GM18502 (cell line): ENCODE measurements around the gene AGPAT3.

ENCODE experiments used
- ATAC-seq: cut with Tn5 transposase; IDR thresholded peaks from one replicate; pipeline ENCODE4 v1.9.1; 2021; ENCODE audit warnings: mild to moderate bottlenecking; ENCODE audit not compliant: unreplicated experiment, poor library complexity

The AGPAT3 gene

DNA sequence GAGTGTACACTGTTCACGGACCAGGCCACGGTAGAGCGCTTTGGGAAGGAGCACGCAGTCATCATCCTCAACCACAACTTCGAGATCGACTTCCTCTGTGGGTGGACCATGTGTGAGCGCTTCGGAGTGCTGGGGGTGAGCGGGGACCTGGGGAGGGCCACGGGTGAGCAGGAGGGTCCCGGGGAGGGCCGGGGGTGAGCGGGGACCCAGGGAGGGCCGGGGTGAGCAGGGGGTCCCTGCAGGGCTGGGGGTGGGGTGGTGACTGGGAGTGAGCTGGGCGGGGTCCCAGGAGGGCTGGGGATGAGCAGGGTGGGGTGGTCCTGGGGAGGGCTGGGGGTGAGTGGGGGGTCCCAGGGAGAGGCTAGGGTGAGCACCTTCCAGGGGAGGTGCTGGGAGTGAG lies 103.0 kb downstream of the AGPAT3 start:
- ATAC-seq, result no peak

DNA sequence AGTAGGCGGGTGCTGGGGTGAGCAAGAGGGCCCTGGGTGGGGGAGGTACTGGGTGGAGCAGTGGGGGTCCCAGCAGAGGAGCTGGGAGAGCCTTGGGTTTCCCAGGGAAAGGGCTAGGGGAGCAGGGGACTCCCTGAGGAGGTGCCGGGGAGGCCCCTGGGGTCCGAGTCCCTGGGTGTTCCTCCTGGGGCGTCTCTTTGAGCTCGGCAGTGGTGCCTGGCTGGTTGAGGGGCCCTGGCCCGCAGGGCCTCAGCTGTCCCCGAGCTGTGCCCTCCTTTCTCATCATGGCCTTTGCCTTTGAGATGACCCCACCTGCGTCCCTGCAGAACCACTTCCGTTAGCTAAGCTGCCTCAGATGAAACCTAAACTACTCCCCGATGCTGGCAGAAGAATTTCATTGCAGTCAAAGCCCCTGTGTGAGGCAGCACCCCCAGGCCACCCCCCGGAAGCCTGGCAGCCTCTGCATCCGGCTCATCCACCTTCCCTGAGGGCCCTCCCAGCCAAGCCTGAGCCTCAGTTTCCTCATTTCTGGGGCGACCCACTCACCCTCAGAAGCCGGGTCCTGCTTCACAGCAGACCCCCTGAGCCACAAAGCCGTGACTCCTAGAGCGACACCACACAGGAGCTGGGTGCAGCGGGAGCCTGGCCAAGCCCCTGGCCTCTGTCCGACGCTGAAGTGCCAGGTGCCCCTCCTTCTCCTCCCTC lies 103.5 kb downstream of the AGPAT3 start:
- ATAC-seq, result no peak

DNA sequence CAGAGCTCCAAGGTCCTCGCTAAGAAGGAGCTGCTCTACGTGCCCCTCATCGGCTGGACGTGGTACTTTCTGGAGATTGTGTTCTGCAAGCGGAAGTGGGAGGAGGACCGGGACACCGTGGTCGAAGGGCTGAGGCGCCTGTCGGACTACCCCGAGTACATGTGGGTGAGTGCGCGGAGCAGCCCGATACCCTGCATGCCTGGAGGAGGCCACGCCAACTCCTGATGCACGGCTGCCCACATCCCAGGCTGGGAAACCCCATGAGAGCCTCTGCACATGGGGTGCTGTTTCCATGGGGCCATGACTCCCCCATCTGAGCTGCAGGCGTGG lies 104.1 kb downstream of the AGPAT3 start:
- no peak for ATAC-seq

DNA sequence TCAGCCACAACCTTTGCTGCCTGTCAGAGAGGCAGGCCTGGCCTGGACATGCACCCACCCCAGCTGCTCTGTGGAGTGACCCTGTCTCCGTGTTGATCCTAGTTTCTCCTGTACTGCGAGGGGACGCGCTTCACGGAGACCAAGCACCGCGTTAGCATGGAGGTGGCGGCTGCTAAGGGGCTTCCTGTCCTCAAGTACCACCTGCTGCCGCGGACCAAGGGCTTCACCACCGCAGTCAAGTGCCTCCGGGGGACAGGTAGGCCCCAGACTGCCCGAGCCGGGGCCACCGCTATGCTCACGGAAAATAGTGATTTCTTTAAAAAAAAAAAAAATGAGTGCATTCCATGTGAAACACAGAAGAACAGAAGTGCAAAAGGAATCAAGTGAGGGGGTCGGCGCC lies 105.5 kb downstream of the AGPAT3 start:
- no peak for ATAC-seq

DNA sequence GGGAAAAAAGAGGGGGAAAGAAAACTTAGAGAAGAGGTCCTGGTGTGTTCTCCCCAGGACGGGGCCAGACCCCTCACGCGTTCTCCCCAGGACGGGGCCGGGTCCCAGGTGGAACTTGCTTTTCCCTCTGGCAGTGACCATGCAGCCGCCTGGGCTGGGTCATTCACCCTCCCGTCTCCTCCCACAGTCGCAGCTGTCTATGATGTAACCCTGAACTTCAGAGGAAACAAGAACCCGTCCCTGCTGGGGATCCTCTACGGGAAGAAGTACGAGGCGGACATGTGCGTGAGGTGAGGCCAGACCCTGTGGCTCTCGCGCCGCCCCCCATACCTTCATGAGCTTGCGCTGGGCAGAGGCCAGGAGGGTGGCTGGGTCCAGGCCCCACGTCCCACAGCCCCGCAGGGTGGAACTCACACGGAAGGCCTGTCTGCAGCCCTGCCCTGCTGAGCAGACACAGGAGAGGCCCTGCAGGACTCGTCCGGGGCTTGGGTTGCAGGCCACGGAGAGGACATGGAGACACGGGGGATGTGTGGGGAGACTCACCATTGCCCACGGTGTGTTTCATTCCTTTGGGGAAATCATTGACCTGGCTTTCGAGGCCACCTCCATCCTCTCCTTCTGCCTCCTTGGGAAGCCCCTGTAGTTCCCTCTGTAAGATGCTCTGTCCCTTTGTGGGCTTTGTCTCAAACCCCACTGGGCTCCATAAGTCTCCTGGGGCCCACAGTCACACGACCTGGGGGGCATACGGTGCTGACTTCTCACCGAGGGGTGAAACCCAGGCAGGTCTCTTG lies 106.4 kb downstream of the AGPAT3 start:
- ATAC-seq, result no peak

DNA sequence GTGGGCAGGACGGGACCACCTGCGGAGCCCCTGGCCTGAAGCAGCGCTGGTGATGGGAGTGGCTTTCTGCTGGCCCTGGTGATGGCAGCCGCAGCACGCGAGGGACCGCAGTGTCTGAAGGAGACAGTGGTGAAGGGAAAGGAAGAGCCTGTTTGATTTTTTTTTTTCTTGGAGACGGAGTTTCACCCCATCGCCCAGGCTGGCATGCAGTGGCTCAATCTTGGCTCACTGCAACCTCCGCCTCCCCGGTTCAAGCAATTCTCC lies 106.9 kb downstream of the AGPAT3 start:
- ATAC-seq, result no peak

DNA sequence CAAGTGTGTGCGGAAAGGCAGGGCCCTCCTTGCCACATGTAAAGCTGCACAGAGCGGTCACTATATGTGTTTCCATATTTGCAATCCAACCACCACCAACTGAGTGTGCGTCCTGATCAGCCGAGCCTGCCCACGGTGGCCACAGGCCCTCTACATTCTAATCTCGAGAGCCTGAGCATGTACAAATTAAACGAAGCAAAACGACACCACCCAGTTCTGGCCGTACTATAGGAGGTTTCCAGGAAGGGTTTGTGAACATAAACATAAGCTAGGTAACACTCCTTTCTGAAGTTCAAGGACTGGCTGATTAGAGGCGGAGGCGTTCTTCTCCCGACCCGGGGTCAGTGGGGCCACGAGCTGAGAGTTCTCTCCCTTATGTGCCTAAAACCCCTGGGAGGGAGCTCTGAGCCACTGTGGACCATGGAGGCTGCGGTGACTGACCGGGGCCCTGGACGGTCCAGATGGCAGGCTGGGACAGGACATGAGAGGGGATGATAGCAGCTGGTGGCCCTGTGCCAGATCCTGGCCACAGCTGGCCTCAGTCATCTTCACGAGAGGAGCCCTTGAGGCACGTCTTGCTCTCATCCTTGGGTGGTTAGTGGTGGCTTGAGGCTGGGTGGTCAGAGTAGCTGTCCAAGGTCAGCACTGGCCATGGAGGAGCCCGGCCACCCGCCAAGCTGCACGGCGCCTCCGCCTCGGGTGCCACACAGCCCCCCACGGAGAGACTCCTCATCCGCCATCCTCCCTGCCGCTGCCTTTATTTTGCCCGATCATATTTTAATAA lies 108.0 kb downstream of the AGPAT3 start:
- ATAC-seq, result no peak

DNA sequence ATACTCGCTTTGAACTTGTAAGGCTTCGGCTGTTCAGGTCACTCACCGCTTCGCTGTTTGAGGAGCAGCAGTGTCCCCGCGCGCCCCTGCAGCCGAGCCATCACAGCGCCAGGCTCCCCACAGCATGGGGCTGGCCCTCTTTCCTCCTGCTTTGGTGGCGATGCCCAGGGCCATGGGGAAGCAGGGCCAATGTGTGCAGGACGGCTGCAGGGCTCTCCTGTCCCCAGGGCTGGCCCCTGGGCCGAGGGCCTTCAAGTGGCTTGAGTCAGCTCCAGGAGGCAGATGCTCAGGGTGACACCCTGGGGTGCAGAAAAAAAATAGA lies 108.6 kb downstream of the AGPAT3 start:
- no peak for ATAC-seq

DNA sequence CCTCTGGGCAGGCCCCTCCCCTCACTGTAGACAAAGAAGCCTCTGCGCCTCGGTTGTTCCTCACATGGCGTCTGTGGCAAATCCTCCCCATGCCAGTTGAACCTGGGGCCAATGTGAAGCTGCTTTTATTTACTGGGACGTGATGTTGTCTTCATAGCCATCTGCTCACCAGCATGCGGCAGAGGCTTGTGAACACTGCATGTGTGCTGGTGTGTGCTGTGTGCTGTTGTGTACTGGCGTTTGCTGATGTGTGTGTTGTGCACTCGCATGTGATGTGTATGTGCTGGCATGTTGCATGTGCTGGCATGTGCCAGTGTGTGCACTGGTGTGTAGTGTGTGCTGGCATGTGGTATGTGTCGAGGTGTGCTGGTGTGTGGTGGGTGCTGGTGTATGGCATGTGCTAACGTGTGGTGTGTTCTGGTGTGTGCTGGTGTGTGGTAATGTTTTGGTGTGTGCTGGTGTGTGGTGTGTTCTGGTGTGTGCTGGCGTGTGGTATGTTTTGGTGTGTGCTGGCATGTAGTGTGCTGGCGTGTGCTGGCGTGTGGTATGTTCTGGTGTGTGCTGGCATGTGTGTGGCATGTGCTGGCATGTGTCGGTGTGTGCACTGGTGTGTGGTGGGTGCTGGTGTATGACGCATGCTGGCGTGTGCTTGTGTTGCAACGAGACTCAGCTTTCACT lies 109.9 kb downstream of the AGPAT3 start:
- peak; percentile 20 for ATAC-seq

DNA sequence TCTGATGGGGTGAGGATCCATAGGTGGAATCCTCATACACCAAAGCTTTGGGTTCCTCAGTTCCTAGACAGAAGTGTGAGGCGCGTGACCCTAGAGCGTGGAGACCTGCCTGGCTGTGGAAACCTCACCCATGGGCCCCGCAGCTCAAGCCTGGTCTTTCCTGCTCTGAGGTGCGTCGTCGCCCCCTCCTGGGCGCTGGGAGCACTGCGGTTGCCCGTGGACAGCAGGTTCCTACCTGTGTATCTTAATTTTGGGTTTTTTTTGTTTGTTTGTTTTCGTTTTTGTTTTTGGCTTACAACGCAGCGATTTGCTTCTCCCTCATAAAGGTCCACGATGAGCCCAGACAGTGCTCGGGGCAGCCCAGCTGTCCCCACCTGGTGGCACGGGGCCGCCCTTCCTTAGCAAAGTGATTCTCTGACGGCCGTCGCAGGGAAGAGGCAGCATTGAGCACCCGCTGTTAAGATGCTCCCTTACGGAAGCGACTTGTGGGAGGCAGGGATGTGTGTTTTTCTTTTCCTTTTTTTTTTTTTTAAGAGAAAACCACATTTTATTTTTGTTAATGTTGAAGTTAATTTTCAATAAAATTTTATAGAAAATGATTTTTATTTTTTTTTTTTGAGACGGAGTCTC lies 110.6 kb downstream of the AGPAT3 start:
- peak; percentile 65 for ATAC-seq

DNA sequence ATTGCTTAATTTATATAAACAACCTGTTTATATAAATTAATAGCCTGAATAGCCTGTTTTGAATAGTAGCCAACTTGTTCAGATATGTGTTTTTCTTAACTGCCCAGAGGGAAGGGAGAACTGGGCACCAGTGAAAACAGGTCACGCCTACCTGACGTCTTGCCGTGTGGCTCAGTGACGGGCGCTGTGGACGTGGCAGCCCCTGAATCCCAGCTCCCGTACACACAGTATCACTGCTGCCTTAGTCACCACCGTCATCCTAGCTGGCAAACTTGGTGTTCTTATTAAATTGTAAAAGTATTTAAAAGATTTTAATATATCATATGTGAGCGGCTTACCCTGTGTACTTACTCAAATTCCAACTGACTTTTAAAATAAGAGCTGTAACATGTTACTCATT lies 111.6 kb downstream of the AGPAT3 start:
- ATAC-seq, result no peak

DNA sequence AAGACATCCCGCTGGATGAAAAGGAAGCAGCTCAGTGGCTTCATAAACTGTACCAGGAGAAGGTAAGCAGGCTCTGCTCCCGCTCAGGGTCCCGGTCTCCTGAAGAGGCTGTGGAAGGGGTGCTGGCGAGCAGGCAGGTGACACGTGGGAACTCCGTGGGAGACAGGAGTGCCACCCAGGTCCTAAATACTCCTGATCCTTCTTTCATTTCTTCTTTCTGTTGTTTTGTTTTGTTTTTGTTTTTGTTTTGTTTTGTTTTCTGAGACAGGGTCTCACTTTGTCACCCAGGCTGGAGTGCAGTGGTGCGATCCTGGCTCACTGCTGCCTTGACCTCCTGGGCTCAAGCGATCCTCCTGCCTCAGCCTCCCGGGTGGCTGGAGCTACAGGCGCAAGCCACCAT lies 113.0 kb downstream of the AGPAT3 start:
- ATAC-seq, result no peak

DNA sequence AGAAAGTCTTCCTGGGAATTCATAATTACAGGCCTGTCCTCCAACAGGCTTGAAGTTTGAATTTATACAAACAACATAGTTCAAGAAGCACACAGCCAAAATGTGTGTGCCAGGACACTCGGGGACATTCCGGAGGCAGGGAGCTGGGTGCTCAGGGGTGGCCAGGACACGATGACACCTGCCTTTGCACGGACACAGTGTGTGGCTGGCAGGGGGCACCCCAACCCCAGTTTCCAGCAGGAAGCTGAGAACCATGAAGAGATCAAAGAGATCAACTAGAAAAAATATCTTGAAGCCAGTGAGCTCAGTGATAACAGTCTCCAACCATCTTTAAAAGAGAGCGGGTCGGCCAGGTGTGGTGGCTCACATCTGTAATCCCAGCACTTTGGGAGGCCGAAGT lies 114.6 kb downstream of the AGPAT3 start:
- ATAC-seq, result no peak

DNA sequence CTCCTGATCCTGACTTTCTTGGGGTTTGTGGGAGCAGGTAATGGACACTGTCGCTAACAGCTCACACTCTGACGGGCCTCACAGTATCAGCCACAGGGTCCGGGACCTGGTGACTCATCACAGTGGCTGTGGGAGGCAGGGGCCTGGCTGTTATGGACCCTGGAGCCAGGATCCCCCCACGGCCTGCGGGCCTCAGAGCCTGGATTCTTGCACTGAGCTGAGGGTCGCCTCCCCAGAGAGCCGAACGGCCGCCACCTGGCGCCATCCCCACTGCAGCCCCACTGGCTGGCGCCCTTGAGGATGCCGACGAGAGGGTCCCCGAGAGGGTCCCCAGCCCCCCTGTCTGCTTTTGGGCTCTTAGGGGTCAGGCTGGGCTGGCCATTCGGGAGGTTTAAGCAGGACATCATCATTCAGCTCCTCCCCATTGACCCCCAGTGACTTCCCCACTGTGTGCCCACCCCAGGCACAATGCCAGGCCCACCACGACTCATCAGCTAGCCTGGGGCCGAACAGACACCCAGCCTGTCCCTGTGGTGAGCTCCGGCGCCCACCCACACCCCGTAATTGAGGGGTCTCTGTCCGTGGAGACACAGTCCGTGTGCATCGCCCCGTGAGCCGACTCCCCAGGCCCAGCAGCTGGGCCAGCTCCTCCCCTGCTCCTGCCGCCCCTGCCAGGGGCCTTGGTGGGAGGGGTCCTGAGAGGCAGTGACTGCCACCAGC lies 116.3 kb downstream of the AGPAT3 start:
- no peak for ATAC-seq

DNA sequence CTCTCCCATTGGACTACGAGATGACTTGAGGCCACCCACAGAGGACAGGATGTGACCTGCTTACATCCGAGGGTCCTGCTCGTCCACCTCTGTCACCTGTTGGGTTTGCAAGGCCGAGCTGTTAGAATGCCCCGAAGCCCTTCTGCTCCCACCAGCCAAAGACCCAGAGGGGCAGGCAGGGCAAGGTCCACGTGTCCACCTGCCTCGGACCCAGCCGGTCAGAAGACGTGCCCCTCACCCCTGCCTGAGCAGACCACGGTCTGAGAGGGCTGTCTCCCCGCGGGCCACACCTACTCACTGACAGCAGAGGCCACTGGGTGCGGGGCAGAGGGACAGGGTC lies 116.8 kb downstream of the AGPAT3 start:
- no peak for ATAC-seq

DNA sequence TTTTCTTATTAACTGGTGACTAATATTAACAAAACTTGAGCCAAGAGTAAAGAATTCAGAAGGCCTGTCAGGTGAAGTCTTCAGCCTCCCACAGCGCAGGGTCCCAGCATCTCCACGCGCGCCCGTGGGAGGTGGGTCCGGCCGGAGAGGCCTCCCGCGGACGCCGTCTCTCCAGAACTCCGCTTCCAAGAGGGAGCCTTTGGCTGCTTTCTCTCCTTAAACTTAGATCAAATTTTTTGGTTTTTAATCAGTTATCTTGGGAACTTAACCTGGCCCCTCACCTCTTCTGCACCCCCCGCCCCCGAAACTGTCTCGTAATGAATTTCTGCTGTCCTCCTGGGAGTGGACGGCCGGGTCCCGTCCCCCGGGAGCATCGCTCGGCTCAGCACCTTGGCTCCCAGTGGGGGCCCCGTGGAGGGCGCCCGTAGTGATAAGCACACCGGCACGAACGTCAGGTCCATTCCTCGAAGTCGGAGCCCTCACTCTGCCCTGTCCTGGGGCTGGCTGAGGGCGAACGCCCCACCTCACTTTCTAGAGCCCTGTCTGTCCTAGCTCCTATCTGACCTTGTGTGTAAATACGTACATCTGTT lies 117.6 kb downstream of the AGPAT3 start:
- ATAC-seq, result no peak

DNA sequence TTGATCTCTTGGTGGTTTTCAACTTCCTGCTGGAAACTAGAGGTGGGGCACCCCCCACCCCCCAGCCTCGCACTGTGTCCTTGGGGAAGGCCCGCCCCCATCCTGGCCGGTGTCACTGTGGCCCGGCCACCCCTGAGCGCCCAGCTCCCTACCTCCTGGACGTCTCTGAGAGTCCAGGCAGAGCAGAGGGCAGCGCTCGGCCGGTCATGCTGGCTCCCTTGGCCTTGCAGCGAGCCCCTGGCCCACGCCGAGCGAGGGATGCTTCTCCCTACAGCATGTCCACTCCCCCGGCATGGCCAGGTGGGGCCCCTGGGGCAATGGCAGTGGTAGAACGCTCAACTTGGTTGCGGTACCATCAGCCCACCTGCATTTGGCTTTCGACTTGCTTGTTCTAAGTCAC lies 118.4 kb downstream of the AGPAT3 start:
- ATAC-seq, result no peak

DNA sequence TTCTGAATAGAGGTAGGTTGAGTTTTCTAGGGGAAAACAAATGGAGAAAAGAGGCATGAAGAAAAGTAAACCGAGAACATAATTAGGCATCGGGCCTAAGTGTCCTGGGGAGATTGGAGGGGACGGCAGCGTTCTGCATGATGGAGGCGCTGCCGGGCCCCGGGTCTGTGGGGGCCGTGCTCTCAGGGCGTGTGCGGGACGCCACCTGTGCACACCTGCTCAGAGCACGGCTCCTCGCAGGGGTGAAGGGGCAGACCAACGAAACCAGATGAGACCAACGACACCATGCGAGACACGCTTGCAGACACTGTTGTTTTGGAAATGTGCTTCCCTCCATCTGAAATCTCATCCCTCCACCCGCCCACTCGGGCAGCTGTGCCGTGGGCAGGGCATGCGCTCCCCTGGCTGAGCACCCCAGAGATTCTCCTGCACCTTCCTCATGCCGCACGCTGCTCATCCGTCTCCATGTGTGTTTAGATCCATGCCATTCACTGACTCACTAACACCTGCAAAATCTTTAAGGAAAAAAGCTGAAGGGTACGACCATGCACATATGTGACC lies 118.9 kb downstream of the AGPAT3 start:
- ATAC-seq, result no peak

DNA sequence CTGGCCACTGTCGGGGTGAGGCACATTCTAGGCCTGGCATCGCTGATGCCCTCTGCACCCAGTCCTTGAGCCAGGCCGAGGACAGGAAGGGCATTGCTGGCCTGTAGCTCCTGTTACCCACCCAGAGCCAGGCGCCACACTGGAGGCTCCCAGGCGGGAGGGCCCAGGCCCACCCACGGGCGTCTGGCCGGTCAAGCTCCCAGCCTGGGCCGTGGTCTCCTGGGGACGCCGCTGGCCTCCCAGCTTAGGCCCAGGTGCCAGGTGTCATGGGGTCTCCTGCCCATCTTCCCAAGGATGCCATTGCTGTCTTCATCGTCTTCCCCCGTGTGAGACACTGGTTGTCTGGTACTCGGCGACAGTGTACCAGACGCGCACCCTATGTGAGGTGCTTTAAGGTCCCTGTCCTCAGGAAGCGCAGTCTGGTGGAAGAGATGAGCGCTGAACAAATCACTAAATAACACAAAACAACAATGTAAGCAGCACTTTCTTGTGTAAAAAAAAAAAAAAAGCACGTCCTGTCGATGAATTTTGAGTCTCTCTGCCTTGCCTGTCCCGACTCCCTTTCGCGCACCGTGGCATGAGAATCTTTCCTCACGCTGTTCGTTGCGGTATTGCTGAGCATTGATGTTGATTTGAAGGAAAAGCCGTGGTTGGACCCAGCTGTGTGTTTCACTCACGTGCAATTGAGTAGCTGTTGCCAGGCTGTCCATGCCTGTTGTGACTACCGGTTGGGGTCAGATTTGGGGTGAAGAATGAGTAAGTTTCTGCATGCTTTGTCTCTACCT lies 120.1 kb downstream of the AGPAT3 start:
- no peak for ATAC-seq
